Neuronal stem cell (in vitro differentiated cells): ENCODE data around the gene LRRC74A.

Experiments used
- DNase-seq: peaks from one replicate; pipeline ENCODE4 v3.0.0-alpha.2; 2013; ENCODE audit warnings: low spot score
- H2AFZ ChIP-seq: one replicate; pipeline ENCODE4 v1.6.1; 2013; ENCODE audit warnings: mild to moderate bottlenecking, low read length, inconsistent platforms
- H2AK5ac ChIP-seq: 2 replicates; pipeline ENCODE4 v1.6.1; 2013; ENCODE audit warnings: low read depth, mild to moderate bottlenecking, inconsistent platforms, low read length, moderate library complexity, mixed read lengths
- H2BK120ac ChIP-seq: 2 replicates; pipeline ENCODE4 v1.6.1; 2013; ENCODE audit warnings: low read depth, mild to moderate bottlenecking, inconsistent platforms, low read length, moderate library complexity, mixed read lengths
- H2BK12ac ChIP-seq: one replicate; pipeline ENCODE4 v1.6.1; 2013; ENCODE audit warnings: low read length, inconsistent platforms
- H2BK15ac ChIP-seq: 2 replicates; pipeline ENCODE4 v1.6.1; 2013; ENCODE audit warnings: mild to moderate bottlenecking, low read length, inconsistent platforms, mixed read lengths
- H2BK5ac ChIP-seq: one replicate; pipeline ENCODE4 v1.6.1; 2013; ENCODE audit warnings: inconsistent platforms, mild to moderate bottlenecking, low read length, moderate library complexity
- H3K14ac ChIP-seq: one replicate; pipeline ENCODE4 v1.6.1; 2013; ENCODE audit warnings: low read length, inconsistent platforms
- H3K18ac ChIP-seq: 2 replicates; pipeline ENCODE4 v1.6.1; 2013; ENCODE audit warnings: low read length, inconsistent platforms
- H3K23ac ChIP-seq: 2 replicates; pipeline ENCODE4 v1.6.1; 2013; ENCODE audit warnings: low read depth, mild to moderate bottlenecking, mixed read lengths, low read length, inconsistent platforms; ENCODE audit not compliant: poor library complexity
- H3K27ac ChIP-seq: replicated peaks from 3 replicates; pipeline ENCODE4 v1.5.1; 2013; ENCODE audit warnings: low read length, inconsistent platforms
- H3K27me3 ChIP-seq, 3 experiments: 2 replicates each; pipeline ENCODE4 v1.6.1; 2013; ENCODE audit warnings: low read length in 3 of 3, mild to moderate bottlenecking in 2 of 3, inconsistent platforms in 1 of 3, low read depth in 1 of 3, mixed read lengths in 1 of 3, moderate library complexity in 1 of 3; ENCODE audit not compliant: control insufficient read depth in 3 of 3, insufficient read depth in 3 of 3
- H3K36me3 ChIP-seq, 2 donors: replicated peaks in 1 of 2; 2 replicates each; pipeline ENCODE4 v1.6.1; 2013; ENCODE audit warnings: low read length in 2 of 2; ENCODE audit not compliant: control insufficient read depth in 2 of 2, insufficient read depth in 2 of 2
- H3K4ac ChIP-seq: 2 replicates; pipeline ENCODE4 v1.6.1; 2013; ENCODE audit warnings: inconsistent platforms, mild to moderate bottlenecking, low read length, moderate library complexity
- H3K4me1 ChIP-seq, 2 donors: 1 replicate in 1 of 2; 2 replicates in 1 of 2; pipeline ENCODE4 v1.6.1; 2013; ENCODE audit warnings: low read length in 2 of 2, low read depth in 1 of 2; ENCODE audit not compliant: control insufficient read depth in 2 of 2, insufficient read depth in 1 of 2
- H3K4me2 ChIP-seq: one replicate; pipeline ENCODE4 v1.6.1; 2013; ENCODE audit warnings: mild to moderate bottlenecking, low read length, inconsistent platforms; ENCODE audit not compliant: insufficient read depth, poor library complexity, severe bottlenecking
- H3K4me3 ChIP-seq, 2 donors: 2 replicates each; pipeline ENCODE4 v1.5.1; 2013; ENCODE audit warnings: low read length in 2 of 2, mild to moderate bottlenecking in 2 of 2, inconsistent platforms in 1 of 2, moderate library complexity in 1 of 2
- H3K79me1 ChIP-seq: one replicate; pipeline ENCODE4 v1.6.1; 2013; ENCODE audit warnings: low read depth, mild to moderate bottlenecking, inconsistent platforms, low read length, moderate library complexity
- H3K9ac ChIP-seq: one replicate; pipeline ENCODE4 v1.6.1; 2013; ENCODE audit warnings: mild to moderate bottlenecking, low read depth, low read length, inconsistent platforms; ENCODE audit not compliant: poor library complexity
- H3K9me3 ChIP-seq, 2 donors: replicated peaks in 1 of 2; 2 replicates each; pipeline versions ENCODE3 to v1.6.1; 2013; ENCODE audit warnings: low read length in 2 of 2, mild to moderate bottlenecking in 2 of 2, inconsistent platforms in 1 of 2, low read depth in 1 of 2, mixed read lengths in 1 of 2, moderate library complexity in 1 of 2; ENCODE audit not compliant: control insufficient read depth in 2 of 2, insufficient read depth in 1 of 2
- H4K8ac ChIP-seq: one replicate; pipeline ENCODE4 v1.6.1; 2013; ENCODE audit warnings: low read depth, mild to moderate bottlenecking, inconsistent platforms, low read length, moderate library complexity
- H4K91ac ChIP-seq: one replicate; pipeline ENCODE4 v1.6.1; 2013; ENCODE audit warnings: low read length, low read depth, mild to moderate bottlenecking, inconsistent platforms; ENCODE audit not compliant: poor library complexity
- WGBS, 2 donors: extraction: QIAGEN DNeasy Blood & Tissue Kit; methylation state at CpG; one replicate each; pipeline ENCODE4 v1.1.7; 2013; ENCODE audit warnings: missing lambda C conversion rate in 2 of 2, mixed read lengths in 1 of 2; ENCODE audit not compliant: insufficient read length in 2 of 2, insufficient replicate concordance in 1 of 2; ENCODE audit errors: extremely low coverage in 2 of 2; 5-methylcytosine and 5-hydroxymethylcytosine counted together

Gene LRRC74A

GRCh38 chr14:76867516-76868453 lies 41.6 kb downstream of the LRRC74A start:
- no peak overlapping the region for H4K91ac ChIP-seq
- H2BK12ac ChIP-seq: no peak overlapping the region
- no CpG with 5 or more reads among the region's 25 CpGs for WGBS, 2 donors
- H3K14ac ChIP-seq: no peak overlapping the region
- H3K36me3 ChIP-seq: no peaks in the 10 kb centered on the region
- H3K4me2 ChIP-seq: no peak overlapping the region
- H3K9ac ChIP-seq: peak overlapping the region; percentile 31
- peak overlapping the region; percentile 90 for H4K8ac ChIP-seq
- H3K27me3 ChIP-seq: peaks cover 0 to 2% (median 0%) of the 10 kb centered on the region in 3 experiments
- no peak for DNase-seq
- H3K4me1 ChIP-seq: peaks cover 4 to 8% of the 10 kb centered on the region in 2 donors
- H3K23ac ChIP-seq: peak overlapping the region; percentile 34
- no peaks in the 10 kb centered on the region for H3K9me3 ChIP-seq
- no peak overlapping the region for H2BK5ac ChIP-seq
- H3K4me3 ChIP-seq: no peak overlapping the region
- H2AFZ ChIP-seq: no peak overlapping the region
- no peak overlapping the region for H3K27ac ChIP-seq
- peak overlapping the region; percentile 82 for H2AK5ac ChIP-seq
- no peak overlapping the region for H2BK120ac ChIP-seq
- H3K18ac ChIP-seq: peak overlapping the region; percentile 78
- peak overlapping the region; percentile 67 for H3K4ac ChIP-seq
- no peaks in the 10 kb centered on the region for H3K79me1 ChIP-seq
- peak overlapping the region; percentile 53 for H2BK15ac ChIP-seq

GRCh38 chr14:76868454-76869170 lies 42.4 kb downstream of the LRRC74A start:
- Histone ChIP-seq H2BK5ac (peak overlapping the region; percentile 19), H2AK5ac (peak overlapping the region; percentile 82), H2AFZ (no peak overlapping the region), H3K18ac (peak overlapping the region; percentile 35), H3K4ac (no peak overlapping the region), H4K8ac (no peak overlapping the region), H3K23ac (no peak overlapping the region), H3K9ac (no peak overlapping the region), H3K27ac (no peak overlapping the region), H3K4me3 (no peak overlapping the region), H3K9me3 (no peaks in the 10 kb centered on the region), H2BK15ac (no peak overlapping the region), H3K79me1 (no peaks in the 10 kb centered on the region), H2BK12ac (no peak overlapping the region), H3K14ac (peak overlapping the region; percentile 78), H3K4me1 (peaks cover 4 to 8% of the 10 kb centered on the region in 2 donors), H2BK120ac (no peak overlapping the region), H3K36me3 (no peaks in the 10 kb centered on the region), H3K27me3 (peaks cover 0 to 2% (median 0%) of the 10 kb centered on the region in 3 experiments), H4K91ac (no peak overlapping the region), H3K4me2 (no peak overlapping the region)
- DNase-seq: no peak
- WGBS, 2 donors: no CpG with 5 or more reads among the region's 29 CpGs

- DNase-seq: peak; percentile 15
Measured at GRCh38 chr14:76870166-76870565, 44.0 kb downstream of the LRRC74A start.

More at GRCh38 chr14:76870166-76870565, 44.0 kb downstream of the LRRC74A start:
- peaks cover 0 to 2% (median 0%) of the 10 kb centered on the region in 3 experiments for H3K27me3 ChIP-seq
- no peak overlapping the region for H2BK5ac ChIP-seq
- H2BK15ac ChIP-seq: peak overlapping the region; percentile 13
- no peak overlapping the region for H4K8ac ChIP-seq
- no peak overlapping the region for H3K4ac ChIP-seq
- WGBS, 2 donors: no CpG with 5 or more reads among the region's 7 CpGs
- no peak overlapping the region for H3K4me2 ChIP-seq
- H3K36me3 ChIP-seq: no peaks in the 10 kb centered on the region
- H2BK12ac ChIP-seq: no peak overlapping the region
- peaks cover 0 to 5% of the 10 kb centered on the region in 2 donors for H3K4me1 ChIP-seq
- no peak overlapping the region for H2BK120ac ChIP-seq
- no peak overlapping the region for H3K23ac ChIP-seq
- no peak overlapping the region for H2AK5ac ChIP-seq
- H3K4me3 ChIP-seq: no peak overlapping the region
- no peak overlapping the region for H3K18ac ChIP-seq
- H3K14ac ChIP-seq: no peak overlapping the region
- H3K9me3 ChIP-seq: peaks cover 0 to 3% of the 10 kb centered on the region in 2 donors
- H3K27ac ChIP-seq: no peak overlapping the region
- no peak overlapping the region for H3K9ac ChIP-seq
- no peak overlapping the region for H2AFZ ChIP-seq
- H3K79me1 ChIP-seq: no peaks in the 10 kb centered on the region
- no peak overlapping the region for H4K91ac ChIP-seq
